Body of pancreas (tissue), 4 donors: ENCODE measurements around the gene JPH3.

Source experiments
- POLR2A ChIP-seq, 3 donors: fragments of 450-650 bp; IDR thresholded peaks; one replicate each; pipeline ENCODE4 v1.6.1; 2016; ENCODE audit warnings: antibody characterized with exemption in 3 of 3, mild to moderate bottlenecking in 2 of 3
- TF ChIP-seq, protein P1 (sequence below), 7 experiments: fragments of 450-650 bp in 4 of 7; fragments of 200-600 bp in 3 of 7; sonication (generic) in 3 of 7; IDR thresholded peaks; one replicate each; pipeline ENCODE4 v1.5.1; 2016 to 2019; ENCODE audit warnings: antibody characterized with exemption in 7 of 7

DNA sequence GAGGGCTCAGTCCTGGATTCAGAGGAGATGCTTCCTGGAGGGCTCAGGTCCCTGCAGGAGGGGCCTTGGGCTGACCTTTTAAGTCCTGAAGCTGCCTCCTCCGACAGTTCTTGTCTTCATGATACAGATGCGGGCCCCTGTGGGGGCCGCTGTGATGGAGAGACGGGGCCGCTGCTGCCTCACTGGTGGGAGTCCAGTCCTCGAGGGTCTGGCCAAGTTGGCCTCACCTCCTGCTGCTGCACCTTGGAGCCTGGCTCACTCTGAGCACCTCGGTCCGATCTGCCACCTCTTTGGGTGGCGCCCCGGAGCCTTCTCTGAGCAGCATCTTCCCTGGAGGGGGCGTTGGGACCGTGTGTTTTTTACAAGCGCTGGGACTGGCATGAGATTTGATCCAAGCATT is 84.4 kb downstream of the JPH3 start:
- TF ChIP-seq, protein P1, sequence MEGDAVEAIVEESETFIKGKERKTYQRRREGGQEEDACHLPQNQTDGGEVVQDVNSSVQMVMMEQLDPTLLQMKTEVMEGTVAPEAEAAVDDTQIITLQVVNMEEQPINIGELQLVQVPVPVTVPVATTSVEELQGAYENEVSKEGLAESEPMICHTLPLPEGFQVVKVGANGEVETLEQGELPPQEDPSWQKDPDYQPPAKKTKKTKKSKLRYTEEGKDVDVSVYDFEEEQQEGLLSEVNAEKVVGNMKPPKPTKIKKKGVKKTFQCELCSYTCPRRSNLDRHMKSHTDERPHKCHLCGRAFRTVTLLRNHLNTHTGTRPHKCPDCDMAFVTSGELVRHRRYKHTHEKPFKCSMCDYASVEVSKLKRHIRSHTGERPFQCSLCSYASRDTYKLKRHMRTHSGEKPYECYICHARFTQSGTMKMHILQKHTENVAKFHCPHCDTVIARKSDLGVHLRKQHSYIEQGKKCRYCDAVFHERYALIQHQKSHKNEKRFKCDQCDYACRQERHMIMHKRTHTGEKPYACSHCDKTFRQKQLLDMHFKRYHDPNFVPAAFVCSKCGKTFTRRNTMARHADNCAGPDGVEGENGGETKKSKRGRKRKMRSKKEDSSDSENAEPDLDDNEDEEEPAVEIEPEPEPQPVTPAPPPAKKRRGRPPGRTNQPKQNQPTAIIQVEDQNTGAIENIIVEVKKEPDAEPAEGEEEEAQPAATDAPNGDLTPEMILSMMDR (IDR thresholded peaks at IDR 0.05): no peak
- TF ChIP-seq POLR2A (IDR thresholded peaks at IDR 0.05): no peak
